Activated CD4-positive, alpha-beta T cell treated with anti-CD3 and anti-CD28 coated beads, Interleukin-2, amount 50 U/mL, for 24 hours (primary cell): ENCODE data around the gene SNRPD3.
"Not testable (repeated sequence)": the region's sequence is repeated elsewhere in the genome, so short reads cannot be mapped to it uniquely, and the experiment has no call there.

Experiments
- DNase-seq, 2 donors: peaks; one replicate each; pipeline ENCODE4 v3.0.0-alpha.2; 2020; ENCODE audit warnings: low read depth in 1 of 2, low spot score in 1 of 2

The SNRPD3 gene

DNA sequence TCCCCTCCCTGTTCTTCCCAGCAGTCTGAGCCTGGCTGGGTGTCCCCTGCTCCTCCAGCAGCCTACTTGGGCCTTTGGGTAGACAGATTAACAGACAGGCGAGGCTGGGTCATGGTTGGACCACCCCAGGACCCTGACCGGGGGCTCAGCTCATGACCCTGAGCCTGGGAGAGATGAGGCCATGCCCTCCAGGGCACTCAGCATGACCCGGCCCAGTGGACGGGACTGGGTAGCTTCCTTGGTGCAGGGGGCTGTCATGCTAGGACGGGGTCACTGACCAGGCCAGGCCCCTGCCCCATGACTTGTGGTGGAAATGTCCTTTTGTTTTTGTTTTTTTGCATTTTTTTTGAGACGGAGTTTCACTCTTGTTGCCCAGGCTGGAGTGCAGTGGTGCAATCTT, 52.5 kb downstream of the SNRPD3 start:
- DNase-seq = not testable (repeated sequence)

DNA sequence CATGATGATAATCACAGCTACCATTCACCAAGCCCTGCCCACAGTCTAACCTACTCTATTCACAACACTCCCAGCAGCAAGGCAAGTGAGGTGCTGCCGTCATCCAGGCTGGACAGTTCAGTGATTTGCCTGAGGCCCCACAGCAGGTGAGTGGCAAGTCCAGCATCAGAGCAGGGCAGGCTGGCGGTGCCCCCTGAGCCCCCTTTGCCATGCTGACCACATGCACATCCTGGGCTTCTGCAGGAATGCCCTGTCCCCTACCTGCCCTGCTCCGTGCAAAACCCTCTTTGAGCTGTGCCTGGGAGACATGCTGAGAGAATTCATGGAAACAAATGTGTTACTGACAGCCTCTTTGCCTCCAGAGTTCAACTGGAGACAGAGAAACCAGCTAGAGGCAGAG, 54.1 kb downstream of the SNRPD3 start:
- DNase-seq = not testable (repeated sequence)

DNA sequence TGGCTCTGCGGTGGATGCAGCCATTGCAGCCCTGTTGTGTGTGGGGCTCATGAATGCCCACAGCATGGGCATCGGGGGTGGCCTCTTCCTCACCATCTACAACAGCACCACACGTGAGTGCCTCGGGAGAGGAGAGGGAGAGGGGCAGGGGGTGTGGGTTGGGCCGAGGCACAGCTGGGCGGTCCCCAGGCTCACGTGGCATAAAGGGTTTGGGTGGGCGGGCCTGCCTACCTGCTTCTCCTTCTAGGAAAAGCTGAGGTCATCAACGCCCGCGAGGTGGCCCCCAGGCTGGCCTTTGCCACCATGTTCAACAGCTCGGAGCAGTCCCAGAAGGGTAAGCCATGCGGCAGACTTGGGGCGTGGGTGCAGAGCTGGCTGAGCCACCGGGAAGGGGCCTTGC, 59.0 kb downstream of the SNRPD3 start:
- not testable (repeated sequence) for DNase-seq

DNA sequence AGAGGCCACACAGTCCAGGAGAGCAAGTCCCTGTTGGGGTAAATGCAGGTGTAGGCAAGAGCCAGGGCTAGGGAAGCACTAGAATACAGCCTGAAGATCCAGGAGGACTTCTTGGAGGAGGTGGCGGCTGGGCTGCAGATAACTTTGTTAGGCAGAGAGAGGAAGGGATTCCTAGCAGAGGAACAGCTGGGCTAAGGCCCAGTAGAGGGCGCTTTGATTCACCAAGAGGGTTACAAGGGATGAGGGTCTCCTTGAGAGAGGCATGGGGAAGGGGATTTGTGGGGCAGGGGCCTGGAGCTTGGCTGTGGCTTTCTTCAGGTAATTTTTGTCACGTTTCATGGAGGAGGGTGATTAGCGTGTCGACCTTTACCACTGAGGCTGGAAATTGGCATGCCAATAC, 65.4 kb downstream of the SNRPD3 start:
- not testable (repeated sequence) for DNase-seq

DNA sequence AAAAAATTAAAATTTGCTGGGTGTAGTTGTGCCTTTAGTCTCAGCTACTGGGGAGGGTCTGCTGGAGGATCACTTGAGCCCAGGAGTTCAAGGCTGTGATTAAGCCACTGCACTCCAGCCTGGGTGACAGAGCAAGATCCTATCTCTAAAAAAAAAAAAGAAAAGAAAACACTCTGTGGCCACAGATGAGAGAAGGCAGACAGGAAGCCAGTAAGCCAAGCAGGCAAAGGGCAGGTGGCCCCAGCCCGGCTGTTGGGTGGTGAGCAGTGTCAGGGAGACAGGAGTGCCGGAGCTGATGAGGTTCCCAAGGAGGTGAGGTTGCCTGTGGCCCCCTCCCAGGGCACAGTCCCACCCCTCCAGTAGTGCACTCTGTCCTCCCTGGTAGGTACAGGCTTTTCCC, 66.8 kb downstream of the SNRPD3 start:
- DNase-seq = not testable (repeated sequence)
